ENCODE measurements around the gene CDIP1.

DNA sequence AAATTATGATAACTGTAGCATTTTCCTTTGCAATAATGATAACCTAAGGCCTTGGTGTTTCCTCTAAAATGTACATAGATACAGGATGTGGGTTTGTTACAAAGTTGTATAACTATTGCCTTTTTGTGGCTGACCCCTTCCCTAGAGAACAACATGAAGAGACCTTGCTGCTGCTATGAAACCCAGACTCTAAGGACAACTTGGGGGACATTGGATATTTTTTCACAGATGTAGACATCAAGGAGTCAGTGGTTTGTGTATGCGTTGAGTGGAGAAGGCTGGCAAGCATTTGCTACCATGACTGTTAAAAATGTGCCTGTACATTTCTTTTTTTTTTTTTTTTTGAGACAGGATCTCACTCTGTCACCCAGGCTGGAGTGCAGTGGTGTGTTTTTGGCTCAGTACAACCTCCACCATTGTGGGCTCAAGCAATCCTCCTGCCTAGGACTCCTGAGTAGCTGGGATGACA, 50.0 kb downstream of the CDIP1 start:
- TF ChIP-seq CTCF (IDR thresholded peaks at IDR 0.05) (no peak), POLR2A (IDR thresholded peaks at IDR 0.05) (no peak)

Measured in breast epithelium (tissue), 3 donors.